NCI-H2081 (cell line): Measurements from ENCODE around the gene RNGTT.

Experiments
- DNase-seq, 2 experiments: peaks; one replicate each; lab custom pipeline; 2025; lab: John Stamatoyannopoulos, UW

The RNGTT gene

DNA sequence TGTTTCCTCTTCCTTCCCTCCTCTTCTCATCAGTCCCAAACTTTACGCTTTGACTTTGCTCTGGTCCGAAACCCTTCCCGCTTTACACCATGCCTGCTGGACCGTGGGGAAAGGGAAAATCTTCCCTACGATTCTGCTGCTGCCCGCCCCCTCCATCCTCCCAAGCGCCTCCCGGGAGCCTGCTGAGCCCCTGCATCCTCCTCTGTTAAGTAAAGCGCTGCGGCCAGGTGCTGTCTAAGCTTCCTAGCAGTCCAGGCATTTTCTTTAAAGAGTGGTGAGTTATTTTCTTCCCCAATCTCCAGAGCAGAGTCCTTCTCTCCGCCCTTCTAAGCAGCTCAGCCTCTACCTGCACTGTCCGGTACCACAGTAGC, 376.3 kb downstream of the RNGTT start:
- no peak for DNase-seq

GRCh38 chr6:88586371-88587149, 376.9 kb downstream of the RNGTT start:
- DNase-seq: no peak

DNA sequence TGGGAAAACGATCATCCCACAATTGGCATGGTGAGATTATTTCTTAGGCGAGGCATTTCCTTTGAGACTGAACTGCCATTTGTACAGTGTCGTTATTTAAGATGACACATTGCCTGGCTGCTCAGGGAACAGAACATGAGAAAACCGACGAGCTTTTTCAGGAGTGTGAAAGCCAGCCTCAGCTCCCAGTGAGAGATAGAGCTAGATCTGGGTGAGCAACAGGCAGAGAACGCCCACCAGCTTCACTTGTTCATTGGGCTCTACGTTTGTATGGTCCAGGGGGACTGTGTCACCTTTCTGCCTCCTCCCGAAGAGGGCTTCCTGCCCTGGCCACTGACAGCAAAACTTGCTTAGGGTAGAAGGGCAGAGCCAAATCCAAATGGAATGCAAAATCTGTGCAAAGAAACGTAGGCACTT, 378.1 kb downstream of the RNGTT start:
- no peak for DNase-seq

DNA sequence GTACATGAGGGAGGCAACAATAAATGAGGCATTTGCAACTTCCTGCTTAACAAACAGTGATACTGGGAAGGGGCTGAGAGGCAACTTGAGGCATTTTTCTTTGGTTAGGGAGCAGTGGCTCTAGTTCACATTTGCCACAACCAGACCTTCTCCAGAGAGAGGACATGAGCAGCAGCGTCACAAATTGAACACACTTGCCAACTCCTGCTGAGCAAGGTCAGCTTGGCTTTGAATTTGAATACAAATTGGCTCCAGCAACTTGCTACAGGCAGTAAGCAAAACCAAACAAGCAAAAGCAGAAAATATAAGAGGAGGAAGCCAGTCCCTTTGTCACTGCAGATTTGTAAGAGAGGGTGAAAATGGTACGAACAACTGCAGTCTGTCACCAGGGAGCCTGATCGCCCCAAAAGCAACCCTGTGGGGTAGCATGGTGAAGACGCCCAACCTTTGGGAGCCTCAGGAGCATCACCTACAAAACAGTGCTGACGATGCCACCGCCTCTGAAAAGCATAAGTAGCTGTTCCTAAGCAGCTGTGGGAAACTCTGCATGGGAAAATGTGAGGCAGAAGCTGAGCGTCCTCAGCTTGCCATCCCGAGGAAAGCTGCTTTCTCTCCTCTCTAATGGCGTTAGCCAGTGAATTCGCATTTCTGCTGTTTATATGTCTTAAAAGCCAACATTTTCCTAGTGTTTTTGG, 378.7 kb downstream of the RNGTT start:
- peak in 1 of 2 experiments; percentile 49 for DNase-seq

GRCh38 chr6:88577461-88577860, 386.0 kb downstream of the RNGTT start:
- DNase-seq: no peak

DNA sequence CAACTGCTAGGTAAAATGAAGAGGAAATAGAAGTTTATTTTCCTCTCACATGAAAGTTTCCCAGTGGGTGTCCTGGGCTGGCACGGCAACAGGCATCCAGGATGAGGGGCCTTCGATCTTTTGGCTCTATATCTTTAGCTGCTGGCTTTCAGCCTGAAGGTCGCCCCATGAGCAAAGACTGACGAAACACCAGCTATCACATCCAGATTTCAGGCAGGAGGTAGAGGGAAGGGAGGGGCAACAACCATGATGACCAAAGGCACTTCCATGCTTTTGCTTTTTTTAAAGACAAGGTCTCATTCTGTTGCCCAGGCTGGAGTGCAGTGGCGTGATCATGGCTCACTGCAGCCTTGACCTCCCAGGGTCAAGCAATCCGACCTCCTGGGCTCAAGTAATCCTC, 387.9 kb downstream of the RNGTT start:
- no peak for DNase-seq

DNA sequence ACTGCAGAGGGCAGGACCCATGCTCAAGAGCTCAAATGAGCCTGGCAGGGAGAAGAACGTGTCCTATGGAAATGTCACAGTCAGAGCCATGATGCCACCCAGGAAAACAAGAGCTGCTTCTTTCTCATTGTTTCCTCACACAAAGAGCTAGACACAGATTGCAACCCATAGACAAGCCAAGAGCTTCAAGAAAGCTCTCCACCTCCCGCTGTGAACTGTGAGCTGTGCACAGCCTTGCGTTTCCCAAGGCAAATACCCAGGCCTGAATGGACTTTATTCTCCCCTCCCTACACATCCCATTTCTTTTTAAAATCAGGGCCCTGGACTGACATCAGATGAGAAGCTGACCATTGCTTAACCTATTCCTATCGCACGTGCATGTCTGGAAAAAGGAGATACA, 388.8 kb downstream of the RNGTT start:
- DNase-seq: no peak

- no peak for DNase-seq
Observed at GRCh38 chr6:88574031-88574430, 389.4 kb downstream of the RNGTT start.

DNA sequence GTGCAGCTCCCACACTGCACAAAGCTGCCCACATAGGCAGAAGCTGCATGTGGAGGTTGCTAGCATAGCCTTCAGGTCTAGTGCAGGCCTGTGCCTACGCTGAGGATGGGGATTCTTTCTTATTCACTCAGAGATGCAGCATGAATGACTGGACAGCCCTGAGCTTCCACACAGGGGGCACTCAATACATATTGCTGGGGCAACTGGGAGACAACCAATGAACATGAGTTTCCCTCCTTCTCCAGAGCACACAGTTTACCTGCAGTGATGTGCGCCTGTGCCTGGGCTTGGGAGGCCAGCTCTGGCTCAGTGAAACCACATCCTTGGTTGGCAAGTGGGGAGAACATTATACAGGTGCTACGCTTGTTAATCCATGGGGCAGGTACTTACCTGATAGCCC, 389.9 kb downstream of the RNGTT start:
- no peak for DNase-seq

DNA sequence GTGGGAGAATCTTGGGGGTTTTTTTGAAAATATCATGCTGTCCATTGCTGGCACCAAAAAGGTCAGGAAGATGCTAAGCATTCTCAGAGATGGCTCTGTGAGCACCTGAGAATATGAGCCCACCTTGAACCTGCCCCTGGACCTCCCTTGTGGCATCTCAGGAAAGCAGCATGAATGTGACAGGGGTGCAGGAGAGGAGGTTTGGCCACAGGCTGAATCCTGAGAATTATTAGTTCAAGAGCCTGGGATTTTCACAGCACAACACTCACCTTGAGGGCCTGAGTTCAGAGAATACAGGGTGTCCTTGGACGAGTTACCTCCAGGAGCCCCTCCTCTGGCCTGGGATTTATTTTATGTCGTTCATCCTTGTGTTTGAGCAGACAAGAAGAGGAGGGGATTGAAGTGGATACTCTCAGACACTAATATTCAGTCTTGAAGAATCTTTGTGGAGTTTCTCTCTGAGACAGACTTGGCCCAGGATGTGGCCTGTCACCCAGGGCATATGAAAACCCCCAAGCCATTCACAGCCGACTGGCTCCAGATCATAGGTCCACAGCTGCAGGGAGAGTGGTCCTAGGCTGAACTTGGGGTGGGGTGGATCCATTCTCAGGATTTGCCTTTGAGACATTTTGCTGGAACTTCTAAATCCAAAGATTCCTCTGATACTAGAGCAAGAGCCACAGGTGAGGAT, 390.8 kb downstream of the RNGTT start:
- DNase-seq: no peak

DNA sequence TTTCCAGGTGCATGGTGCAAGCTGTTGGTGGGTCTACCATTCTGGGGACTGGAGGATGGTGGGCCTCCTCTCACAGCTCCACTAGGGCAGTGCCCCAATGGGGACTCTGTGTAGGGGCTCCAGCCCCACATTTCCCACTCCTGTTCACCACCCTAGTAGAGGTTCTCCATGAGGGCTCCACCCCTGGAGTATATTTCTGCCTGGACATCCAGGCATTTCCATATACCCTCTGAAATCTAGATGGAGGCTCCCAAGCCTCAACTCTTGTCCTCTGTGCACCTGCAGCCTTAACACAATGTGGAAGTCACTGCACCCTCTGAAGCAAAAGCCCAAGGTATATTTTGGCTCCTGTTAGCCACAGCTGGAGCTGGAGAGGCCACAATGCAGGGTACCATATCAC, 393.5 kb downstream of the RNGTT start:
- DNase-seq: no peak

DNA sequence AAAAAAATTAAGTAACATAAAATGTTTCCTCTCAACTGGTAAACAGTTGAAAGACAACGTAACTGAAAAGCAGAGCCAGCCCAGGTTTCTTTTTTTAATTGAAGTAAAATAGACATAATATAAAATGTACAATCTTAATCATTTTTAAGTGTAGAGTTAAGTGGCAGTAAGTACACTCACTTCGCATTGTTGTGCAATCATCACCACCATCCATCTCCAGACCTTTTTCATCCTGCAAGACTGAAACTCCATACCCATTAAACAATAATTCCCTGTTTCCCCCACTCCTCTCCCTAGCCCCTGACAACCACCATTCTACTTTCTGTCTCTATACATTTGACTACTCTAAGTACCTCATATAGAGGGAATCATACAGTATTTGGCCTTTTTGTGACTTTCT, 395.7 kb downstream of the RNGTT start:
- DNase-seq: no peak

- DNase-seq: no peak
Observed at GRCh38 chr6:88566746-88567534, 396.5 kb downstream of the RNGTT start.

GRCh38 chr6:88565836-88566235, 397.6 kb downstream of the RNGTT start:
- DNase-seq: no peak

- DNase-seq: no peak
Observed at GRCh38 chr6:88565409-88565811, 398.0 kb downstream of the RNGTT start.

- no peak for DNase-seq
Observed at GRCh38 chr6:88563277-88563625, 400.2 kb downstream of the RNGTT start.

- DNase-seq: no peak
Observed at GRCh38 chr6:88562353-88563276, 400.8 kb downstream of the RNGTT start.

GRCh38 chr6:88561954-88562315, 401.5 kb downstream of the RNGTT start:
- DNase-seq: no peak

- DNase-seq: peak; percentile 9 to 48
Observed at GRCh38 chr6:88561034-88561953, 402.1 kb downstream of the RNGTT start.
